K562 (cell line): ENCODE measurements around the gene RGS6. TPM values are rescaled to one million over a fixed set of nuclear protein-coding genes. Genes with fewer than 3 reads are reported as not detected.

ENCODE experiments used
- ATAC-seq: fragments of 200-7000 bp; cut with Tn5 transposase; 3 replicates; pipeline ENCODE4 v1.9.1; 2020; ENCODE audit warnings: moderate library complexity
- BruUV-seq: library from RNA; stranded (reverse); fragments of 400-500 nt; replicated peaks from 2 replicates; lab custom pipeline; 2021; lab: Mats Ljungman, UMichigan
- CTCF ChIA-PET: fragments of 300-600 bp; formaldehyde crosslinking; extraction: SDS; loops from one replicate; lab custom pipeline; 2021; ENCODE audit warnings: low intra/inter-chr PET ratio; lab: Yijun Ruan, JAX
- POLR2A ChIA-PET: fragments of 300-600, 350-650 bp; sonication (Branson Sonifier 250); formaldehyde crosslinking; extraction: SDS; loops from one replicate; lab custom pipeline; 2021; ENCODE audit warnings: antibody characterized with exemption, inconsistent platforms; lab: Yijun Ruan, JAX
- DNase-seq, 4 experiments: peaks; one replicate each; pipeline versions ENCODE4 v3.0.0 to v3.0.0-alpha.2; 2011 to 2018; ENCODE audit warnings: low spot score in 3 of 4, mixed read lengths in 3 of 4; ENCODE audit errors: extremely low read depth in 1 of 4
- FAIRE-seq: peaks from 2 replicates; lab custom pipeline; 2011; peaks lifted over from hg19 to GRCh38; lab: Jason Lieb, UNC
- H2AFZ ChIP-seq: 2 replicates; pipeline ENCODE4 v1.6.0; 2011; ENCODE audit warnings: low read depth, low read length, control low read depth, inconsistent platforms
- H3K27ac ChIP-seq: fragments of 200-600 bp; 3 replicates; pipeline ENCODE4 v1.8.0; 2011; ENCODE audit warnings: low read depth, mild to moderate bottlenecking, control low read depth, inconsistent platforms, low read length, moderate library complexity, mixed read lengths; ENCODE audit errors: extremely low read depth
- H3K27me3 ChIP-seq, 2 experiments: fragments of 300-600 bp in 1 of 2; 2 replicates in 1 of 2; 3 replicates in 1 of 2; pipeline versions ENCODE4 v1.6.0 to v1.8.0; 2011; ENCODE audit warnings: inconsistent platforms in 2 of 2, low read length in 2 of 2, mild to moderate bottlenecking in 1 of 2, mixed read lengths in 1 of 2, moderate library complexity in 1 of 2; ENCODE audit not compliant: control insufficient read depth in 2 of 2, insufficient read depth in 2 of 2
- H3K36me3 ChIP-seq: fragments of 300-600 bp; 3 replicates; pipeline ENCODE4 v1.8.0; 2011; ENCODE audit warnings: mild to moderate bottlenecking, low read length, inconsistent platforms; ENCODE audit not compliant: control insufficient read depth, insufficient read depth
- H3K4me1 ChIP-seq, 2 experiments: fragments of 200-600 bp in 1 of 2; replicated peaks in 1 of 2; 2 replicates in 1 of 2; 3 replicates in 1 of 2; pipeline versions ENCODE4 v1.5.1 to v1.8.0; 2011; ENCODE audit warnings: inconsistent platforms in 2 of 2, low read length in 2 of 2, mild to moderate bottlenecking in 1 of 2, mixed read lengths in 1 of 2, moderate library complexity in 1 of 2; ENCODE audit not compliant: control insufficient read depth in 2 of 2, insufficient read depth in 2 of 2
- H3K4me2 ChIP-seq: 2 replicates; pipeline ENCODE4 v1.6.1; 2011; ENCODE audit warnings: low read length, control low read depth, inconsistent platforms, mixed read lengths; ENCODE audit not compliant: insufficient read depth
- H3K4me3 ChIP-seq: fragments of 200-600 bp; sonication (generic), shearing (Covaris generic); 2 replicates; pipeline ENCODE4 v1.5.1; 2016; ENCODE audit warnings: control low read depth, inconsistent platforms
- H3K79me2 ChIP-seq: fragments of 200-600 bp; 3 replicates; pipeline ENCODE4 v1.8.0; 2011; ENCODE audit warnings: low read length, inconsistent platforms; ENCODE audit not compliant: control insufficient read depth, insufficient read depth
- H3K9ac ChIP-seq, 2 experiments: 2 replicates each; pipeline versions ENCODE4 v1.6.0 to v1.6.1; 2011; ENCODE audit warnings: low read depth in 2 of 2, low read length in 2 of 2, control low read depth in 1 of 2, inconsistent platforms in 1 of 2, mild to moderate bottlenecking in 1 of 2, mixed read lengths in 1 of 2; ENCODE audit not compliant: insufficient read depth in 1 of 2
- H3K9me1 ChIP-seq: one replicate; pipeline ENCODE4 v1.6.0; 2011; ENCODE audit warnings: inconsistent platforms, mild to moderate bottlenecking, low read length, moderate library complexity; ENCODE audit not compliant: control insufficient read depth, insufficient read depth
- H3K9me3 ChIP-seq: replicated peaks from 2 replicates; pipeline ENCODE4 v1.5.1; 2011; ENCODE audit warnings: low read depth, low read length, inconsistent platforms; ENCODE audit not compliant: control insufficient read depth, insufficient read depth
- H4K20me1 ChIP-seq: replicated peaks from 2 replicates; pipeline ENCODE4 v1.6.1; 2011; ENCODE audit warnings: low read length, inconsistent platforms, mixed read lengths; ENCODE audit not compliant: control insufficient read depth, insufficient read depth
- EHMT2 ChIP-seq: fragments of 450-650 bp; IDR thresholded peaks from 2 replicates; pipeline ENCODE4 v1.6.1; 2018; ENCODE audit warnings: antibody characterized with exemption
- MEF2A ChIP-seq: IDR thresholded peaks from 2 replicates; pipeline ENCODE4 v1.6.1; 2011; ENCODE audit warnings: low read depth, mild to moderate bottlenecking, low read length, moderate library complexity; ENCODE audit not compliant: control insufficient read depth
- MYC ChIP-seq, 2 experiments: fragments of 250-450 bp in 1 of 2; sonication (Bioruptor Pico) in 1 of 2; IDR thresholded peaks; 2 replicates each; pipeline versions ENCODE4 v1.5.1 to v1.6.1; 2012 to 2021; ENCODE audit warnings: low read depth in 2 of 2, borderline replicate concordance in 1 of 2, improper control_type of control experiment in 1 of 2, low read length in 1 of 2, mild to moderate bottlenecking in 1 of 2, moderate library complexity in 1 of 2
- POU5F1 ChIP-seq: fragments of 150-350 bp; IDR thresholded peaks from 2 replicates; pipeline ENCODE4 v1.6.1; 2014; ENCODE audit warnings: borderline replicate concordance, low read length, low read depth, mild to moderate bottlenecking; ENCODE audit not compliant: partially characterized antibody
- PTTG1 ChIP-seq: fragments of 450-650 bp; IDR thresholded peaks from 2 replicates; pipeline ENCODE4 v1.6.1; 2016; ENCODE audit warnings: low read depth, mild to moderate bottlenecking, missing genetic modification characterization, missing compliant biosample characterization
- RAD21 ChIP-seq, 2 experiments: fragments of 250-450 bp in 1 of 2; fragments of 450-650 bp in 1 of 2; sonication (Bioruptor Pico) in 1 of 2; formaldehyde crosslinking in 1 of 2; IDR thresholded peaks in 1 of 2; conservative IDR thresholded peaks in 1 of 2; 2 replicates each; pipeline versions ENCODE4 v1.4.0 to v1.8.0; 2020 to 2022; ENCODE audit warnings: mild to moderate bottlenecking in 2 of 2, moderate library complexity in 1 of 2
- SP1 ChIP-seq: sonication (generic); formaldehyde crosslinking; IDR thresholded peaks from 2 replicates; pipeline ENCODE4 v1.8.1; 2022; ENCODE audit warnings: mild to moderate bottlenecking, missing genetic modification reagents
- ZFP30 ChIP-seq: fragments of 250-450 bp; sonication (Bioruptor Pico); IDR thresholded peaks from 2 replicates; pipeline ENCODE4 v1.8.0; 2022; ENCODE audit warnings: moderate library complexity, mild to moderate bottlenecking, inconsistent platforms, borderline replicate concordance
- ZNF507 ChIP-seq: conservative IDR thresholded peaks from 2 replicates; pipeline ENCODE4 v1.6.1; 2017; ENCODE audit warnings: missing genetic modification characterization, missing compliant biosample characterization
- WGBS: fragments of 100-300 bp; shearing (Covaris generic); methylation state at CpG from one replicate; pipeline ENCODE4 v1.1.6; 2016; ENCODE audit warnings: low coverage, mixed read lengths; ENCODE audit not compliant: insufficient coverage; ENCODE audit errors: missing lambda C conversion rate; 5-methylcytosine and 5-hydroxymethylcytosine counted together
- in situ Hi-C: fragments of 300-500 bp; cut with MboI; formaldehyde crosslinking; loops from 4 replicates; pipeline ENCODE4 v1.15.0; 2018; ENCODE audit warnings: inconsistent platforms, mixed read lengths
- intact Hi-C: fragments of 100-400 bp; cut with micrococcal nuclease; formaldehyde crosslinking; loops from 2 replicates; pipeline ENCODE4 v1.14.2; 2022
- polyA plus RNA-seq, 8 experiments: library from polyadenylated mRNA; depleted of rRNA in 4 of 8; stranded (reverse) in 5 of 8; unstranded in 3 of 8; fragments of >200 nt; fragmentation: Nextera tagmentation in 2 of 8; fragmentation: Illumina TruSeq in 1 of 8; extraction: Ambion mirVana in 2 of 8; extraction: Trizol in 1 of 8; gene quantifications; 2 replicates each; pipeline versions ENCODE4 v1.2.1 to v1.2.3, GENCODE V29; 2011 to 2014; ENCODE audit warnings: inconsistent platforms in 1 of 8, missing spikeins in 1 of 8
- total RNA-seq, 7 experiments: library from RNA; depleted of rRNA in 6 of 7; stranded (reverse); fragments of >200 nt in 6 of 7; fragmentation: Illumina TruSeq in 2 of 7; extraction: Trizol in 2 of 7; gene quantifications; 2 replicates each; pipeline versions ENCODE4 v1.2.1 to v1.2.3, GENCODE V29; 2011 to 2021; ENCODE audit warnings: low replicate concordance in 1 of 7
- TF ChIP-seq, protein P1 (sequence below): fragments of 200-600 bp; sonication (generic); IDR thresholded peaks from one replicate; pipeline ENCODE4 v1.6.1; 2012; ENCODE audit warnings: mild to moderate bottlenecking, low read depth, low read length, inconsistent platforms

Gene RGS6
- total and polyA plus RNA-seq, 9 of the 15 experiments (the other 6 are each of a cell fraction or from before 2014, with no cell fraction given), result not detected

DNA sequence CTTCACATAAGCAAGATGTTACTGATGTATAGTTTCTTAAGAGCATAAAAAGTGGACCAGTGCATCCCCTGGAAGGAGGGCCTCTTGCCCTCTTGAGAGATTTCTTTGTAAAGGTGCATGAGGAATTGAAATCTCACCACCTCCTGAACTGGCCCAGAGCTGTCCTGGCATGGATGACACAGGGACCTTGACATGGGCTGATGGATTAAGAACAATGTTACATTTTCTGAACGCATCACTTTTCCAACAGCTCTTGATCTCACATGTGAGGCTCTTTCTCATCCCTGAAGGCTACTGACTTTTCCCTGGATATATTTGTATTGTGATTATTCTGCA is 360.4 kb downstream of the RGS6 start (continued):
- TF ChIP-seq MYC (IDR thresholded peaks at IDR 0.05; ENCODE audit: low read depth, low read length), result no peak
- TF ChIP-seq MYC (CRISPR knock-in tag; IDR thresholded peaks at IDR 0.05; ENCODE audit: borderline replicate concordance, low read depth), result no peak
- no peak for TF ChIP-seq MEF2A
- TF ChIP-seq ZNF507, result no peak
- TF ChIP-seq ZFP30 (CRISPR knock-in tag), result no peak

DNA sequence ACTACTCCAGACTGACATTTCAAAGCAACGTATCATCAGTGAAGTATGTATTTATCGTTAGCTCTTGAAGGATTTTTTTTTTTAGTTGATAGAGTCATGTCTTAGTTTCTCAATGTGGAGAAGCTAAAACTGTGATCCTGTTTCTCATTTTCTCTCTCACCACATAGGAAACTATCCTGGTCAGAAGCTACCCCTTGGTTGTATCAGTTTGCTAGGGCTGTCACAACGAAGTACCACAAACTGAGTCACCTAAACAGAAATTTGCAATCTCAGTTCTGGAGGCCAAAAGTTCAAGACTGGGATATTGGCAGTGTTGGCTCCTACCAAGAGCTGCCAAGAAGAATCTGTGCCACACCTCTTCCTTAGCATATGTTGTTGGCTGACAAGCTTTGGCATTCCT is 369.1 kb downstream of the RGS6 start:
- no peak overlapping the region for H3K4me3 ChIP-seq
- 0% methylated on average over 3 of the region's 3 CpGs for WGBS
- no peak overlapping the region for H2AFZ ChIP-seq
- H3K36me3 ChIP-seq, result no peaks in the 10 kb centered on the region
- H3K9me1 ChIP-seq, result no peaks in the 10 kb centered on the region
- H3K4me1 ChIP-seq, result no peaks in the 10 kb centered on the region
- no peaks in the 10 kb centered on the region for H3K79me2 ChIP-seq
- H3K27me3 ChIP-seq, result no peaks in the 10 kb centered on the region
- ATAC-seq (no peak), FAIRE-seq (no peak), DNase-seq (no peak)
- ChIA-PET POLR2A (no interaction called here), CTCF (no interaction called here)
- H4K20me1 ChIP-seq, result no peaks in the 10 kb centered on the region
- intact Hi-C loops, result no loop called here
- in situ Hi-C loops, result no loop called here
- no TSS peak for BruUV-seq
- no peaks in the 10 kb centered on the region for H3K9me3 ChIP-seq
- no peak overlapping the region for H3K27ac ChIP-seq
- no peak overlapping the region for H3K9ac ChIP-seq
- H3K4me2 ChIP-seq, result no peak overlapping the region
- no peak for TF ChIP-seq SP1 (CRISPR knock-in tag)
- no peak for TF ChIP-seq POU5F1
- TF ChIP-seq EHMT2, result no peak
- no peak for TF ChIP-seq PTTG1 (tag)
- no peak for TF ChIP-seq RAD21 (CRISPR knock-in tag; conservative IDR thresholded peaks at IDR 0.05 in 1 of 2, IDR thresholded peaks at IDR 0.05 in 1 of 2)
- TF ChIP-seq, protein P1, sequence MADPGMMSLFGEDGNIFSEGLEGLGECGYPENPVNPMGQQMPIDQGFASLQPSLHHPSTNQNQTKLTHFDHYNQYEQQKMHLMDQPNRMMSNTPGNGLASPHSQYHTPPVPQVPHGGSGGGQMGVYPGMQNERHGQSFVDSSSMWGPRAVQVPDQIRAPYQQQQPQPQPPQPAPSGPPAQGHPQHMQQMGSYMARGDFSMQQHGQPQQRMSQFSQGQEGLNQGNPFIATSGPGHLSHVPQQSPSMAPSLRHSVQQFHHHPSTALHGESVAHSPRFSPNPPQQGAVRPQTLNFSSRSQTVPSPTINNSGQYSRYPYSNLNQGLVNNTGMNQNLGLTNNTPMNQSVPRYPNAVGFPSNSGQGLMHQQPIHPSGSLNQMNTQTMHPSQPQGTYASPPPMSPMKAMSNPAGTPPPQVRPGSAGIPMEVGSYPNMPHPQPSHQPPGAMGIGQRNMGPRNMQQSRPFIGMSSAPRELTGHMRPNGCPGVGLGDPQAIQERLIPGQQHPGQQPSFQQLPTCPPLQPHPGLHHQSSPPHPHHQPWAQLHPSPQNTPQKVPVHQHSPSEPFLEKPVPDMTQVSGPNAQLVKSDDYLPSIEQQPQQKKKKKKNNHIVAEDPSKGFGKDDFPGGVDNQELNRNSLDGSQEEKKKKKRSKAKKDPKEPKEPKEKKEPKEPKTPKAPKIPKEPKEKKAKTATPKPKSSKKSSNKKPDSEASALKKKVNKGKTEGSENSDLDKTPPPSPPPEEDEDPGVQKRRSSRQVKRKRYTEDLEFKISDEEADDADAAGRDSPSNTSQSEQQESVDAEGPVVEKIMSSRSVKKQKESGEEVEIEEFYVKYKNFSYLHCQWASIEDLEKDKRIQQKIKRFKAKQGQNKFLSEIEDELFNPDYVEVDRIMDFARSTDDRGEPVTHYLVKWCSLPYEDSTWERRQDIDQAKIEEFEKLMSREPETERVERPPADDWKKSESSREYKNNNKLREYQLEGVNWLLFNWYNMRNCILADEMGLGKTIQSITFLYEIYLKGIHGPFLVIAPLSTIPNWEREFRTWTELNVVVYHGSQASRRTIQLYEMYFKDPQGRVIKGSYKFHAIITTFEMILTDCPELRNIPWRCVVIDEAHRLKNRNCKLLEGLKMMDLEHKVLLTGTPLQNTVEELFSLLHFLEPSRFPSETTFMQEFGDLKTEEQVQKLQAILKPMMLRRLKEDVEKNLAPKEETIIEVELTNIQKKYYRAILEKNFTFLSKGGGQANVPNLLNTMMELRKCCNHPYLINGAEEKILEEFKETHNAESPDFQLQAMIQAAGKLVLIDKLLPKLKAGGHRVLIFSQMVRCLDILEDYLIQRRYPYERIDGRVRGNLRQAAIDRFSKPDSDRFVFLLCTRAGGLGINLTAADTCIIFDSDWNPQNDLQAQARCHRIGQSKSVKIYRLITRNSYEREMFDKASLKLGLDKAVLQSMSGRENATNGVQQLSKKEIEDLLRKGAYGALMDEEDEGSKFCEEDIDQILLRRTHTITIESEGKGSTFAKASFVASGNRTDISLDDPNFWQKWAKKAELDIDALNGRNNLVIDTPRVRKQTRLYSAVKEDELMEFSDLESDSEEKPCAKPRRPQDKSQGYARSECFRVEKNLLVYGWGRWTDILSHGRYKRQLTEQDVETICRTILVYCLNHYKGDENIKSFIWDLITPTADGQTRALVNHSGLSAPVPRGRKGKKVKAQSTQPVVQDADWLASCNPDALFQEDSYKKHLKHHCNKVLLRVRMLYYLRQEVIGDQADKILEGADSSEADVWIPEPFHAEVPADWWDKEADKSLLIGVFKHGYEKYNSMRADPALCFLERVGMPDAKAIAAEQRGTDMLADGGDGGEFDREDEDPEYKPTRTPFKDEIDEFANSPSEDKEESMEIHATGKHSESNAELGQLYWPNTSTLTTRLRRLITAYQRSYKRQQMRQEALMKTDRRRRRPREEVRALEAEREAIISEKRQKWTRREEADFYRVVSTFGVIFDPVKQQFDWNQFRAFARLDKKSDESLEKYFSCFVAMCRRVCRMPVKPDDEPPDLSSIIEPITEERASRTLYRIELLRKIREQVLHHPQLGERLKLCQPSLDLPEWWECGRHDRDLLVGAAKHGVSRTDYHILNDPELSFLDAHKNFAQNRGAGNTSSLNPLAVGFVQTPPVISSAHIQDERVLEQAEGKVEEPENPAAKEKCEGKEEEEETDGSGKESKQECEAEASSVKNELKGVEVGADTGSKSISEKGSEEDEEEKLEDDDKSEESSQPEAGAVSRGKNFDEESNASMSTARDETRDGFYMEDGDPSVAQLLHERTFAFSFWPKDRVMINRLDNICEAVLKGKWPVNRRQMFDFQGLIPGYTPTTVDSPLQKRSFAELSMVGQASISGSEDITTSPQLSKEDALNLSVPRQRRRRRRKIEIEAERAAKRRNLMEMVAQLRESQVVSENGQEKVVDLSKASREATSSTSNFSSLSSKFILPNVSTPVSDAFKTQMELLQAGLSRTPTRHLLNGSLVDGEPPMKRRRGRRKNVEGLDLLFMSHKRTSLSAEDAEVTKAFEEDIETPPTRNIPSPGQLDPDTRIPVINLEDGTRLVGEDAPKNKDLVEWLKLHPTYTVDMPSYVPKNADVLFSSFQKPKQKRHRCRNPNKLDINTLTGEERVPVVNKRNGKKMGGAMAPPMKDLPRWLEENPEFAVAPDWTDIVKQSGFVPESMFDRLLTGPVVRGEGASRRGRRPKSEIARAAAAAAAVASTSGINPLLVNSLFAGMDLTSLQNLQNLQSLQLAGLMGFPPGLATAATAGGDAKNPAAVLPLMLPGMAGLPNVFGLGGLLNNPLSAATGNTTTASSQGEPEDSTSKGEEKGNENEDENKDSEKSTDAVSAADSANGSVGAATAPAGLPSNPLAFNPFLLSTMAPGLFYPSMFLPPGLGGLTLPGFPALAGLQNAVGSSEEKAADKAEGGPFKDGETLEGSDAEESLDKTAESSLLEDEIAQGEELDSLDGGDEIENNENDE, result no peak
